Gastroesophageal sphincter (tissue), 4 donors: ENCODE measurements around the gene LIN9. TPM values are rescaled to one million over a fixed set of nuclear protein-coding genes. Genes with fewer than 3 reads are reported as not detected.

Experiments used
- ATAC-seq: fragments of 150-250 bp; one replicate; pipeline ENCODE4 v1.9.1; 2016; ENCODE audit warnings: mild to moderate bottlenecking, moderate library complexity
- H3K27ac ChIP-seq, 4 donors: fragments of 200-600 bp; sonication (generic) in 3 of 4; 1 replicate in 3 of 4; 2 replicates in 1 of 4; pipeline ENCODE4 v1.5.1; 2016 to 2019
- H3K27me3 ChIP-seq: fragments of 200-600 bp; sonication (generic); one replicate; pipeline ENCODE4 v1.5.1; 2019
- H3K36me3 ChIP-seq, 2 donors: fragments of 200-600 bp; sonication (generic); one replicate each; pipeline ENCODE4 v1.5.1; 2019; ENCODE audit warnings: control low read depth in 1 of 2
- H3K4me1 ChIP-seq, 3 donors: fragments of 200-600 bp; sonication (generic); 1 replicate in 2 of 3; 2 replicates in 1 of 3; pipeline ENCODE4 v1.5.1; 2016 to 2019; ENCODE audit warnings: control low read depth in 2 of 3
- H3K4me3 ChIP-seq, 2 donors: fragments of 200-600 bp; sonication (generic); one replicate each; pipeline ENCODE4 v1.5.1; 2019; ENCODE audit warnings: mild to moderate bottlenecking in 1 of 2, moderate library complexity in 1 of 2
- H3K9me3 ChIP-seq, 3 donors: fragments of 200-600 bp; sonication (generic); one replicate each; pipeline ENCODE4 v1.5.1; 2017 to 2019; ENCODE audit warnings: control low read depth in 2 of 3
- CTCF ChIP-seq, 4 experiments: fragments of 200-600 bp in 2 of 4; fragments of 450-650 bp in 2 of 4; sonication (generic) in 1 of 4; IDR thresholded peaks; one replicate each; pipeline ENCODE4 v1.5.1; 2017 to 2019; ENCODE audit warnings: antibody characterized with exemption in 4 of 4, mild to moderate bottlenecking in 2 of 4, moderate library complexity in 2 of 4
- EP300 ChIP-seq: sonication (generic); formaldehyde crosslinking; IDR thresholded peaks from one replicate; pipeline ENCODE4 v1.6.1; 2017; ENCODE audit warnings: antibody characterized with exemption, mild to moderate bottlenecking
- POLR2A ChIP-seq, 2 donors: fragments of 450-650 bp; IDR thresholded peaks; one replicate each; pipeline ENCODE4 v1.6.1; 2017; ENCODE audit warnings: antibody characterized with exemption in 2 of 2, mild to moderate bottlenecking in 2 of 2, moderate library complexity in 1 of 2
- POLR2AphosphoS5 ChIP-seq: sonication (generic); formaldehyde crosslinking; IDR thresholded peaks from one replicate; pipeline ENCODE4 v1.6.1; 2017; ENCODE audit warnings: antibody characterized with exemption
- WGBS, 2 donors: methylation state at CpG; one replicate each; pipeline ENCODE4 v1.1.5; 2018; ENCODE audit warnings: low coverage in 1 of 2; 5-methylcytosine and 5-hydroxymethylcytosine counted together
- total RNA-seq, 4 donors: library from RNA; depleted of rRNA; stranded (reverse); fragments of >200 nt; gene quantifications; one replicate each; pipeline ENCODE4 v1.1.0, GENCODE V29; 2016

Gene LIN9
- total RNA-seq, 4 donors from 2014 or later: 2.8 to 5.4 (median 3.4) TPM

DNA sequence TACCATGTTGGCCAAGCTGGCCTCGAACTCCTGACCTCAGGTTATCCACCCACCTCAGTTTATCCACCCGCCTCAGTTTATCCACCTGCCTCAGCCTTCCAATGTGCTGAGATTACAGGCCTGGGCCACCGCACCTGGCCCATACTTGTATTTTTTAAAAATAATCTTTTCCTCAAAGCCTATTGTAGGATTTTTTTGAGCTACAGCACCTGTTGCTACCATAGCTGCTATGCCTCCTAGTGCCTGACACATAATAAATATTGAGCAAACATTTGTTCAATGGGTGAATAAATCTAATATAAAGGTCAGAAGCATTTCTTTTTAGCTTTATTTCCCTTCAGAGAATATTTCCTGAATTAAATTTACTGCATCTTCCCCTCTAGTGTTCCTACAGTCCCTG, 106.7 kb downstream of the LIN9 start:
- Histone ChIP-seq H3K27me3 (peaks cover 11% of the 10 kb centered on the region), H3K4me3 (no peak overlapping the region), H3K9me3 (no peaks in the 10 kb centered on the region), H3K36me3 (no peaks in the 10 kb centered on the region), H3K27ac (no peak overlapping the region), H3K4me1 (no peaks in the 10 kb centered on the region)
- TF ChIP-seq CTCF (IDR thresholded peaks at IDR 0.05): no peak
- no peak for TF ChIP-seq POLR2A (IDR thresholded peaks at IDR 0.05)
- TF ChIP-seq EP300: no peak
- TF ChIP-seq POLR2AphosphoS5: no peak
- WGBS, 2 donors: 88% methylated on average over 3 of the region's 3 CpGs; no CpG with 5 or more reads in 1 of the 2 donors
- ATAC-seq: no peak

DNA sequence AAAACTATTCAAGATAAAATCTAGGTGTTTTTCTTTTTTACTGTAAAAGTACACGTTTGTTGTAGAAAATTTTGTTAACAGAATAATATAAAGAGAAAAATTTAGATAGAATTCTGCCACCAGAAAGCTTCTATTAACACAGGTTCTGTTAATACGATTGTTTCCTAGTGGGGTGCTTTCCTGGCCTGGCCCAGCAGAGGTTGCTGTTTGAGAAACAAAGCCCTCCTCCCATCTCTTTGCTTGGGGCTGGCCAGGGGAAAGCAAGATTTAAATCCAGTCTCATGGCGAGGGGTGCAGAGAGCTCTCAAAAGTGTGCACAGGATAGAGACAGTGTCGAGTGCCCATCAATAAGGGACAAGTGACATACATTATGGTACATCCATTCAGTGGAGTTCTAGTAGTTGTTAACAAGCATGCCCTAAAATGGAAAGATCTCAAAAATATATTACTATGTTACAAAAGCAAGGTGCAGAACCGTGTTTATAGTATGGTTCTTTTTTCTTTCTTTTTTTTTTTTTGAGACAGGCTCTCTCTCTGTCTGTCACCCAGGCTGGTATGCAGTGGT, 107.9 kb downstream of the LIN9 start:
- H3K27me3 ChIP-seq: peaks cover 11% of the 10 kb centered on the region
- WGBS, 2 donors: 59 to 75% methylated on average over 4 to 5 of the region's 5 CpGs
- H3K9me3 ChIP-seq: no peaks in the 10 kb centered on the region
- no peak for ATAC-seq
- no peak overlapping the region for H3K4me3 ChIP-seq
- TF ChIP-seq CTCF (IDR thresholded peaks at IDR 0.05) (no peak), POLR2AphosphoS5 (no peak), EP300 (no peak), POLR2A (IDR thresholded peaks at IDR 0.05) (no peak)
- no peaks in the 10 kb centered on the region for H3K4me1 ChIP-seq
- H3K36me3 ChIP-seq: no peaks in the 10 kb centered on the region
- H3K27ac ChIP-seq: no peak overlapping the region

DNA sequence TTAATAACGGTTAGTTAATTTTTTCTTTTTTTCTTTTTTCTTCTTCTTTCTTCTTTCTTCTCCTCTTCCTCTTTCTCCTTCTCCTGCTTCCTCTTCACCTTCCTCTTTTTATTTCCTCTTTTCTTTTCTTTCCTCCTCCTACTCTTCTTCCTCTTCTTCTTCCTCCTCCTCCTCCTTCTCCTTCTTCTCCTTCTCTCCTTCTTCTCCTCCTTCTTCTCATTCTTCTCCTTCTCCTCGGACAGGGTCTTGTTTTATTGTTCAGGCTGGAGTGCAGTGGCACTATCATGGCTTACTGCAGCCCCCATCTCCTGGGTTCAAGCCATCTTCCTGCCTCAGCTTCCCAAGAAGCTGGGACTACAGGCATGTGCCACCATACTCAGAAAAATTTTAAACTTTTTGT, 109.0 kb downstream of the LIN9 start:
- ATAC-seq: no peak
- Histone ChIP-seq H3K4me3 (no peak overlapping the region), H3K9me3 (no peaks in the 10 kb centered on the region), H3K27me3 (peaks cover 11% of the 10 kb centered on the region), H3K36me3 (no peaks in the 10 kb centered on the region), H3K4me1 (no peaks in the 10 kb centered on the region), H3K27ac (no peak overlapping the region)
- WGBS, 2 donors: 72 to 78% methylated on average over 1 to 2 of the region's 2 CpGs
- TF ChIP-seq EP300 (no peak), POLR2AphosphoS5 (no peak), CTCF (IDR thresholded peaks at IDR 0.05) (no peak), POLR2A (IDR thresholded peaks at IDR 0.05) (no peak)

DNA sequence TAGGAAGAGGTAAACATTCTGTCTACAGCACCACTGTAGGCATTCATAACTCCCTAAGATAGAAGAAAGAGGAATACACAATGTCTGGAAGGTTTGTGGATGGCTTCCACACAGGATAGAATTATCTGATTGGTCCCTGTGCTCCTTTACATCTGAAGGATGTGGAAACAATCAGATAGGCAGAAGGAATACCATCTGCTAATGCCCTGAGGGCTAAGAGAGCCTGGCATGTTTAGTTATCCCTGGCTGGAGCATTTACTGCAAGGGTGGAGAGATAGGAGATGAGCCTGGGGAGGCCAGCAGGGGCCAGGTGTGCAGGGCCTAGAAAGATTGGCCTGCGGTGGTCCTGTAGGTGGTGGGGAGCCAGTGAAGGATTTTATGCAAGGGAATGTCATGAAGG, 113.8 kb downstream of the LIN9 start:
- no peak for ATAC-seq
- Histone ChIP-seq H3K36me3 (no peaks in the 10 kb centered on the region), H3K4me3 (no peak overlapping the region), H3K9me3 (no peaks in the 10 kb centered on the region), H3K27ac (no peak overlapping the region), H3K4me1 (no peaks in the 10 kb centered on the region), H3K27me3 (peaks cover 11% of the 10 kb centered on the region)
- 62% methylated on average over 1 of the region's 1 CpG; no CpG with 5 or more reads in 1 of the 2 donors for WGBS, 2 donors
- TF ChIP-seq POLR2A (IDR thresholded peaks at IDR 0.05) (no peak), CTCF (IDR thresholded peaks at IDR 0.05) (no peak), POLR2AphosphoS5 (no peak), EP300 (no peak)

DNA sequence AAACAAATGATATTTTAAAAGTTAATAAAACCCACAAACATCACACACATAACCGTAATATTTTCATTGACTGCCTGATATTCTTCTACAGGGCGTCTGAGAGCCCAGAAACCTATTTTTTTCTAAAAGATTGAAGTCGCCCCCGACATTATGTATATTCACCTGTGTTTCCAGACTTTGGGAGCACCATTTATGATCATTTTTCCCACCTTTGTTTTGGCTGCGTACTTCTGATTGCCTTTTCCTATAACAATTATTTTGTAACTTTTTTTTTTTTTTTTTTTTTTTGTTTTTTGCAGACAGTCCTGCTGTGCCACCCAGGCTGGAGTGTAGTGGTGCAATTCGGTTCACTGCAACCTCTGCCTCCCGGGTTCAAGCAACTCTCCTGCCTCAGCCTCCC, 121.6 kb downstream of the LIN9 start:
- Histone ChIP-seq H3K9me3 (no peaks in the 10 kb centered on the region), H3K4me1 (peaks cover 0 to 39% (median 16%) of the 10 kb centered on the region in 3 donors), H3K36me3 (no peaks in the 10 kb centered on the region), H3K27ac (peak overlapping the region in 3 of 4 donors; percentile 94 to 96 (median 96)), H3K4me3 (peak overlapping the region in 1 of 2 donors; percentile 100), H3K27me3 (no peaks in the 10 kb centered on the region)
- 76 to 81% methylated on average over 5 of the region's 7 CpGs for WGBS, 2 donors
- TF ChIP-seq POLR2AphosphoS5 (no peak), CTCF (IDR thresholded peaks at IDR 0.05) (no peak), POLR2A (IDR thresholded peaks at IDR 0.05) (no peak), EP300 (no peak)
- ATAC-seq: no peak
